HepG2 (cell line): ENCODE measurements around the gene ATXN7L3. TPM values are rescaled to one million over a fixed set of nuclear protein-coding genes. Genes with fewer than 3 reads are reported as not detected.
A peak's percentile ranks its signal among the peaks of the same experiment; 100 is the strongest.

ENCODE experiments used
- AGO2 ChIP-seq: fragments of 200-400 bp; formaldehyde crosslinking; optimal IDR thresholded peaks from 2 replicates; pipeline ENCODE3; 2017; ENCODE audit warnings: mild to moderate bottlenecking, low read depth, low read length, moderate library complexity
- ATRX ChIP-seq: sonication (generic); formaldehyde crosslinking; IDR thresholded peaks from 2 replicates; pipeline ENCODE4 v1.4.0; 2020; ENCODE audit warnings: missing genetic modification reagents, borderline replicate concordance
- BHLHE40 ChIP-seq: IDR thresholded peaks from 2 replicates; pipeline ENCODE4 v1.6.1; 2011; ENCODE audit warnings: low read length, improper control_type of control experiment
- HMG20A ChIP-seq: IDR thresholded peaks from 2 replicates; pipeline ENCODE4 v1.6.1; 2016; ENCODE audit warnings: borderline replicate concordance
- NR2F6 ChIP-seq, 2 experiments: IDR thresholded peaks; 2 replicates each; pipeline ENCODE4 v1.6.1; 2016; ENCODE audit warnings: antibody characterized with exemption in 1 of 2, mild to moderate bottlenecking in 1 of 2
- RERE ChIP-seq: IDR thresholded peaks from 2 replicates; pipeline ENCODE4 v1.6.1; 2016; ENCODE audit warnings: low read depth, missing genetic modification reagents, missing compliant biosample characterization
- SMAD3 ChIP-seq: sonication (generic); formaldehyde crosslinking; IDR thresholded peaks from 2 replicates; pipeline ENCODE4 v1.4.0; 2020; ENCODE audit warnings: missing genetic modification reagents
- ZNF407 ChIP-seq: sonication (generic); formaldehyde crosslinking; IDR thresholded peaks from one replicate; pipeline ENCODE4 v1.5.1; 2020; ENCODE audit warnings: mild to moderate bottlenecking, missing genetic modification reagents; ENCODE audit errors: not compliant biosample characterization
- ZNF414 ChIP-seq: sonication (generic); formaldehyde crosslinking; IDR thresholded peaks from 2 replicates; pipeline ENCODE4 v1.5.0; 2020; ENCODE audit warnings: missing genetic modification reagents
- ZNF530 ChIP-seq: sonication (generic); formaldehyde crosslinking; IDR thresholded peaks from 2 replicates; pipeline ENCODE4 v1.5.0; 2020; ENCODE audit warnings: low read depth, mild to moderate bottlenecking, missing genetic modification reagents
- ZNF619 ChIP-seq: sonication (generic); formaldehyde crosslinking; IDR thresholded peaks from 2 replicates; pipeline ENCODE4 v1.4.0; 2020; ENCODE audit warnings: mild to moderate bottlenecking, missing genetic modification reagents
- ZNF746 ChIP-seq: sonication (generic); formaldehyde crosslinking; IDR thresholded peaks from 2 replicates; pipeline ENCODE4 v1.8.0; 2022; ENCODE audit warnings: mild to moderate bottlenecking, missing genetic modification reagents
- ZNF766 ChIP-seq: sonication (generic); formaldehyde crosslinking; IDR thresholded peaks from 2 replicates; pipeline ENCODE4 v1.5.0; 2020; ENCODE audit warnings: missing genetic modification reagents, borderline replicate concordance
- ZNF850 ChIP-seq: sonication (generic); formaldehyde crosslinking; conservative IDR thresholded peaks from 2 replicates; pipeline ENCODE4 v1.9.0; 2021; ENCODE audit warnings: mild to moderate bottlenecking, missing genetic modification reagents
- ZSCAN29 ChIP-seq: sonication (generic); formaldehyde crosslinking; conservative IDR thresholded peaks from 2 replicates; pipeline ENCODE4 v1.4.0; 2020; ENCODE audit warnings: mild to moderate bottlenecking, missing genetic modification reagents
- polyA plus RNA-seq, 8 experiments: library from polyadenylated mRNA; depleted of rRNA in 3 of 8; stranded (reverse) in 7 of 8; unstranded in 1 of 8; fragments of >200 nt; fragmentation: Illumina TruSeq in 4 of 8; extraction: Trizol in 4 of 8; gene quantifications; 2 replicates each; pipeline versions ENCODE4 v1.2.1 to v1.2.3, GENCODE V29; 2011 to 2016; ENCODE audit warnings: low read depth in 4 of 8, missing spikeins in 1 of 8, mixed read lengths in 1 of 8; ENCODE audit not compliant: insufficient read depth in 1 of 8
- total RNA-seq, 5 experiments: library from RNA; depleted of rRNA; stranded (reverse); fragments of >200 nt; fragmentation: Illumina TruSeq; extraction: Trizol; gene quantifications; 2 replicates each; pipeline ENCODE4 v1.2.3, GENCODE V29; 2016; ENCODE audit warnings: low read depth in 1 of 5

Gene ATXN7L3
- total and polyA plus RNA-seq, 2 of the 13 experiments (the other 11 are each of a cell fraction or from before 2014, with no cell fraction given), result 44.5 to 59.1 TPM

GRCh38 chr17:44186307-44187130 is 13.2 kb downstream of the ATXN7L3 start, which contains the start of gene TMUB2 (continued):
- TF ChIP-seq SMAD3 (CRISPR knock-in tag), result peak; percentile 83
- TF ChIP-seq ATRX (CRISPR knock-in tag), result no peak
- TF ChIP-seq AGO2, result no peak
- peak; percentile 91 for TF ChIP-seq ZNF766 (CRISPR knock-in tag)
- TF ChIP-seq ZNF407, result no peak
- TF ChIP-seq ZNF414 (CRISPR knock-in tag), result 0 out of 2 replicates have a peak, but pooled peaks have one; percentile 35
- TF ChIP-seq ZNF746 (CRISPR knock-in tag), result no peak; the same call in 1 of the 2 replicates
- TF ChIP-seq BHLHE40, result 0 out of 2 replicates have a peak, but pooled peaks have one; percentile 7
- TF ChIP-seq HMG20A (CRISPR knock-in tag), result no peak
- no peak for TF ChIP-seq ZNF530 (CRISPR knock-in tag)
- no peak for TF ChIP-seq RERE (CRISPR knock-in tag)
- peak; percentile 56 for TF ChIP-seq ZSCAN29 (CRISPR knock-in tag)
- TF ChIP-seq ZNF619, result no peak
- TF ChIP-seq NR2F6 (IDR thresholded peaks at IDR 0.05), result no peak
- 0 out of 2 replicates have a peak, but pooled peaks have one; percentile 5 for TF ChIP-seq NR2F6 (CRISPR knock-in tag; IDR thresholded peaks at IDR 0.05)
- TF ChIP-seq ZNF850 (CRISPR knock-in tag), result no peak
